Right hindlimb (tissue), 1 donor: ENCODE measurements around the gene GPR89A.
"Not testable (repeated sequence)": the region's sequence is repeated elsewhere in the genome, so short reads cannot be mapped to it uniquely, and the experiment has no call there.

Source experiments
- DNase-seq: peaks from one replicate; pipeline ENCODE4 v3.0.0-alpha.2; 2018

The GPR89A gene

GRCh38 chr1:145688328-145688727 lies 80.5 kb downstream of the GPR89A start:
- DNase-seq: no peak

GRCh38 chr1:145688924-145689323 lies 81.1 kb downstream of the GPR89A start:
- no peak for DNase-seq

GRCh38 chr1:145689922-145690321 lies 82.1 kb downstream of the GPR89A start:
- DNase-seq: no peak

- no peak for DNase-seq
These were observed 83.1 kb downstream of the GPR89A start for GRCh38 chr1:145690587-145691558.

- DNase-seq: no peak
These were observed 85.1 kb downstream of the GPR89A start for GRCh38 chr1:145692785-145693443.

GRCh38 chr1:145695821-145696629 lies 88.2 kb downstream of the GPR89A start:
- peak; percentile 36 for DNase-seq

GRCh38 chr1:145696630-145696960 lies 88.8 kb downstream of the GPR89A start:
- DNase-seq: no peak

GRCh38 chr1:145701306-145701862 lies 93.6 kb downstream of the GPR89A start:
- no peak for DNase-seq

GRCh38 chr1:145702052-145702451 lies 94.3 kb downstream of the GPR89A start:
- no peak for DNase-seq

- DNase-seq: no peak
These were observed 95.0 kb downstream of the GPR89A start for GRCh38 chr1:145702826-145703225.

GRCh38 chr1:145705622-145706021 lies 97.8 kb downstream of the GPR89A start:
- DNase-seq: no peak

- no peak for DNase-seq
These were observed 98.4 kb downstream of the GPR89A start for GRCh38 chr1:145706086-145706664.

GRCh38 chr1:145707183-145707867 lies 99.5 kb downstream of the GPR89A start, which contains the start of gene PDZK1:
Gene PDZK1, minus strand, starts transcription at chr1:145707368. Its CDS starts 19,347 bp downstream, at chr1:145688021.
- peak; percentile 31 for DNase-seq

GRCh38 chr1:145708063-145708462 lies 100.3 kb downstream of the GPR89A start:
- no peak for DNase-seq

GRCh38 chr1:145710291-145711027 lies 102.7 kb downstream of the GPR89A start:
- DNase-seq: no peak

- no peak for DNase-seq
These were observed 103.4 kb downstream of the GPR89A start for GRCh38 chr1:145711213-145711651.

- DNase-seq: no peak
These were observed 106.8 kb downstream of the GPR89A start for GRCh38 chr1:145714524-145715111.

- no peak for DNase-seq
These were observed 109.0 kb downstream of the GPR89A start for GRCh38 chr1:145716641-145717345.

- DNase-seq: no peak
These were observed 110.0 kb downstream of the GPR89A start for GRCh38 chr1:145717833-145718232.

GRCh38 chr1:145718465-145718864 lies 110.7 kb downstream of the GPR89A start:
- not testable (repeated sequence) for DNase-seq
